Measurements from ENCODE around the gene PROZ. TPM values are rescaled to one million over a fixed set of nuclear protein-coding genes. Genes with fewer than 3 reads are reported as not detected.

PROZ gene
- polyA plus RNA-seq, 1 experiment, result not detected

GRCh38 chr13:113203507-113204377 is 45.3 kb downstream of the PROZ start:
- TF ChIP-seq CTCF (IDR thresholded peaks at IDR 0.05; ENCODE audit: insufficient read depth, low read depth, low read length), result no peak
- no peak for DNase-seq (ENCODE audit: low read depth)
- Histone ChIP-seq H3K4me3 (ENCODE audit: low read depth, low read length) (no peak overlapping the region), H3K36me3 (ENCODE audit: control insufficient read depth, insufficient read depth, low read length) (peaks cover 4% of the 10 kb centered on the region), H3K27me3 (ENCODE audit: control insufficient read depth, insufficient read depth, low read length) (no peaks in the 10 kb centered on the region)
- CTCF ChIA-PET, result interaction anchor here (0.6 kb wide), 1 partner anchor 305 kb away, joined by 9 read pairs; no protein-coding TSS in a partner anchor
- POLR2A ChIA-PET, result no interaction called here

DNA sequence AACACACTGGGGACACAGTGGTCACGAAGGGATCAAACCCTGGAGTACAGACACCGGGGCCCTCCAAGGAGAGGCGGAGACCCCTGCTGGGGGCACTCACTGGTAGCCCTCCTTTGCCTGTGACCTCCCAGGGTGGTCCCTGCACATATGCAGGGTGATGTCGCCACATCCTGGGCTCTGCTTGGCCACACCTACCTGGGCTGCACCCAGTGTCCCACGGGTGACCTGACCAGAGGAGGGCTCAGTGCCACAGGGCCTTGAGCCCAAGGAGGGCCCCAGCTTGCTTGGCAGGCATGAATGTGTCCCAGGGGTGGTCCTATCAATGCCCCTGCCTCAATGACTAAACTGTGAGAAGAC is 45.9 kb downstream of the PROZ start:
- POLR2A ChIA-PET, result no interaction called here
- DNase-seq (ENCODE audit: low read depth), result no peak
- TF ChIP-seq CTCF (IDR thresholded peaks at IDR 0.05; ENCODE audit: insufficient read depth, low read depth, low read length), result no peak
- no peak overlapping the region for H3K4me3 ChIP-seq (ENCODE audit: low read depth, low read length)
- CTCF ChIA-PET, result interaction anchor here (1.1 kb wide), 1 partner anchor 175 kb away, joined by 3 read pairs; no protein-coding TSS in a partner anchor
- H3K36me3 ChIP-seq (ENCODE audit: control insufficient read depth, insufficient read depth, low read length), result peaks cover 4% of the 10 kb centered on the region
- no peaks in the 10 kb centered on the region for H3K27me3 ChIP-seq (ENCODE audit: control insufficient read depth, insufficient read depth, low read length)

GRCh38 chr13:113205428-113205931 is 47.0 kb downstream of the PROZ start:
- no peak for DNase-seq (ENCODE audit: low read depth)
- Histone ChIP-seq H3K27me3 (ENCODE audit: control insufficient read depth, insufficient read depth, low read length) (no peaks in the 10 kb centered on the region), H3K36me3 (ENCODE audit: control insufficient read depth, insufficient read depth, low read length) (0 out of 2 replicates have a peak, but pooled peaks cover 2% of the 10 kb centered on the region), H3K4me3 (ENCODE audit: low read depth, low read length) (no peak overlapping the region)
- TF ChIP-seq CTCF (IDR thresholded peaks at IDR 0.05; ENCODE audit: insufficient read depth, low read depth, low read length), result no peak
- CTCF ChIA-PET, result interaction anchor here (1.1 kb wide), 1 partner anchor 176 kb away, joined by 3 read pairs; no protein-coding TSS in a partner anchor
- POLR2A ChIA-PET, result no interaction called here

- ChIA-PET POLR2A (no interaction called here), CTCF (interaction anchor here (0.8 kb wide), 1 partner anchor 19 kb away, joined by 3 read pairs; no protein-coding TSS in a partner anchor)
- H3K27me3 ChIP-seq (ENCODE audit: control insufficient read depth, insufficient read depth, low read length), result no peaks in the 10 kb centered on the region
- H3K4me3 ChIP-seq (ENCODE audit: low read depth, low read length), result peak overlapping the region; percentile 77
- DNase-seq (ENCODE audit: low read depth), result no peak
- H3K36me3 ChIP-seq (ENCODE audit: control insufficient read depth, insufficient read depth, low read length), result 0 out of 2 replicates have a peak, but pooled peaks cover 2% of the 10 kb centered on the region
- TF ChIP-seq CTCF (IDR thresholded peaks at IDR 0.05; ENCODE audit: insufficient read depth, low read depth, low read length), result no peak
Observed at GRCh38 chr13:113207460-113207859, 49.0 kb downstream of the PROZ start.

DNA sequence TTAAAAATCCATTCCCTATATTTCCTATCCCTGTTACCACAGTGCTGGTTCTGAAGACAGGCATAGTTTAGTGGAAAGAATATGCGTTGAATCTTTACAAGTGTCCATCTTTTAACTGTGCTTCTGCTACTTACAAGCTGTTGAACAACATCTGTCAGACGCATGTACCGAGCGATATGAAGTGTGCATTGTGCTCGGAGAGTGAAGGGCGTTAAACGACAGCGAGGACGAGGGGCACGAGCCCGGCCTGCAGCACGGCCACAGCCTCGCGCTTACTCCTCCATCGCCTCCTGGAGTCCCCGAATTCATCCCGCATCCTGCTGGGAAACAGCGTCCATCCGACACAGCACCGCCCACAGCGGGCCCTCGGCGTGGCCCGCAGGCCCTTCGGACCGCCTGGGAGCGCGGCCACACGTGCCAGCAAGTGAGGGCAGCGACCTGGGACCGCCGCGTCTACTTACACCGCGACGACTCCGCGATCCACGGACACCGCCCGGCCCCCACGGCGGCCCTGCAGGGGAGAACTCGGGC is 49.5 kb downstream of the PROZ start:
- Histone ChIP-seq H3K36me3 (ENCODE audit: control insufficient read depth, insufficient read depth, low read length) (0 out of 2 replicates have a peak, but pooled peaks cover 2% of the 10 kb centered on the region), H3K4me3 (ENCODE audit: low read depth, low read length) (peak overlapping the region; percentile 77), H3K27me3 (ENCODE audit: control insufficient read depth, insufficient read depth, low read length) (no peaks in the 10 kb centered on the region)
- CTCF ChIA-PET, result no interaction called here
- DNase-seq (ENCODE audit: low read depth), result no peak
- TF ChIP-seq CTCF (IDR thresholded peaks at IDR 0.05; ENCODE audit: insufficient read depth, low read depth, low read length), result no peak; the same call in 1 of the 2 replicates
- POLR2A ChIA-PET, result interaction anchor here (0.6 kb wide), 1 partner anchor 131 kb away, joined by 6 read pairs; no protein-coding TSS in a partner anchor
